Measurements from ENCODE around the gene KLHL29.

Gene KLHL29

GRCh38 chr2:23571085-23571484, 186.1 kb downstream of the KLHL29 start:
- DNase-seq (ENCODE audit: low read depth in 2 of 2) = no peak

- no peak for DNase-seq (ENCODE audit: low read depth in 2 of 2)
These were observed 186.7 kb downstream of the KLHL29 start for GRCh38 chr2:23571527-23572282.

- no peak for DNase-seq (ENCODE audit: low read depth in 2 of 2)
These were observed 190.1 kb downstream of the KLHL29 start for GRCh38 chr2:23574919-23575654.

DNA sequence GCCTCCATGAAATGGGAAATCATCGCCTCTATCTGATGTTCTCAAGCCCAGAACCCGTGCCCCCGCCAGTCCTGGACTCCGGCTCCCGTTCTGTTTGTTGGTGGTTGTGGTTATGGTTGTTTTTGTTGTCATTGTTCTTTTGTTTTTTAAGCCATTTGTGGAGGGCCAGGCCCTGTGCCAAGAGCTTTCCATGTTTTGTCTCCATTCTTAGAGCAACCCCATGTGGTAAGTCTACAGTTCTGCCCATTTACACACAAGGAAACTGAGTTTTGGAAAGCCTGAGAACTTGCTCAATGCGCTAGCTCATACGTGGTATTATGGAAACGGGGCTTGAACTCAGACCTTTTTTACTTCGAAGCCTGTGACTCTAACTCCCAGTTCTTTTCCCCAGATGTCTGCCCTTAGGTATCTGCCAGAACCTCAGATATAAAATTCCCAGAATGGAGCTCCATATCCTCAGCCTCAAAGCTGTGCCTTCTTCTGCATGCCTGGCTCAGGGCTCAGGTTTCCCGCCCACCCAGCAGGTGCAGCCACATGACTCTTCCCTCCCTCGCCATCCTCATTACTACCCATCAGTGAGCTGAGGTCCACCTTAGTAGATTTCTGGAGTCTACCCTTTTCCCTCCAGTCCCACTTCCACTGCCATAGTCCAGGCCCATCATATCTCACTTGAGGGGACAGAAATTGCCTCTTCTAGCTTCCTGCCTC, 194.1 kb downstream of the KLHL29 start:
- DNase-seq (ENCODE audit: low read depth in 2 of 2) = no peak

DNA sequence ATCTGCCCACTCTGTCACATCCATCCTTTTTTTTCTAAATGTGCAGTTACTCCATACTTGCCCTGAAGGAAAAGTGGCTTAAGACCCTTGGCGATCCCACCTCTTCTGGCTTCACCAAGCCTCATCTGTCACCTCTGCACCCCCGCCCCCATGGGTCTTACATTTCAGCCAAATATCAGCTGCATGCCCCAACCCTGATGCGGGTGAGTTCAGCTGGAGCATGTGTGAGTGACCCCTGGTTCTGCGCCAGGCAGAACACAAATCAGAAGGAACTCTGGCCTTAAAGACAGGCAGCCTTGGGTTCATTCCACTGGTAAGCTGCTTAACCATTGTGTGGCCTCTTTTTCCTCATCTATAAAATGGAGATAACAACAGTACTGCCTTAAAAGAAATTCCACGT, 194.7 kb downstream of the KLHL29 start:
- DNase-seq (ENCODE audit: low read depth in 2 of 2) = no peak

DNA sequence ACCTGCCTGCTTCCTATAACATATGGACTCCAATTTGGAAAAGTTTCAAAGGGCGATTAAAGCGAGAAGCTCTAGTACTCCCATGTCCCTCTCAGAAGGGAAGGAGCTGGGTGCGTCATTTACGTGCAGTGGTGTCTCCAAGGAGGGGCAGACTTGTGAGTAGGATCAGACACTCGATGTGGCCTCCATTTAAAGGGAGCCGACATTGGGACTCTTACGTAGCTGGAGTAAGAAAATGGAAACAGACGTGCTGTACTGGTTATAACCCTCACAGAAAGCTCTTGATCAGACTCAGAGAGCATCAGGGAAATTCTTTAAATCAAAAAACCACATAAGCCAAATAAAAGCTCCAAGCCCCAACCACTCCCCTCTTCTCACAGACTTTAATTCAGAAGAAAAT, 198.5 kb downstream of the KLHL29 start:
- DNase-seq (ENCODE audit: low read depth in 2 of 2) = no peak

DNA sequence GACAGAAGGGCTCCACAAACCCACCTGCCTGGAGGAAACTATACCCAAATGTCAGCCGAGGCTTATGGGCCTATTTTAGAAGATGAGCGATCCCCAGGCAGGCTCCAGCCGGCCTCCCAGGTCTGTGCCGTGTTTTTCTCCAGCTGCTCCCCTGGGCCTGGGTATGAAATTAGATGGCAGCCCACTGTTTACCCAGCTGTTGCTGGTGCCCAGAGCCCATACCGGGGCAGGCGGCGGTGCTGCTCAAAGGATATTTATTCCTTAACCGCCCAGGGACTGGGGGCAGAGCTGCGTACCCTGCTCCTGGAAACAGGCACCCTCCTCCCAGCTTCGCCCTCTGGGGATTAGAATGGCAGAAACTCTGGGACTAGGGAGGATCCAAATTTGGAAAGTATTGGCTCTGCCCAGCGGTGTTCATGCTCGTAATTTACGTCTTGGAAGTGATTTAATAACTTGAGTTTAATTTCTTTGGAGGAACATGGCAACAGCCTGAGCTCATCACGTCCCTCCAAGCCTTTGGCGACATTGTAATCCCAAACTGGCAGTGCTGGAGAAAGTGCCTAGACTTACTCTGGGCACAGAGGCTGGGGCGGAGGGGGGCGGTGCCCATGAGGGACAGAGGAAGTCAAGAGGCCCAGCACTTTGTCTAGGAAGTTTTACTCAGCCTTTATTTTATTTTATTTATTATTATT, 199.2 kb downstream of the KLHL29 start:
- no peak for DNase-seq (ENCODE audit: low read depth in 2 of 2)

DNA sequence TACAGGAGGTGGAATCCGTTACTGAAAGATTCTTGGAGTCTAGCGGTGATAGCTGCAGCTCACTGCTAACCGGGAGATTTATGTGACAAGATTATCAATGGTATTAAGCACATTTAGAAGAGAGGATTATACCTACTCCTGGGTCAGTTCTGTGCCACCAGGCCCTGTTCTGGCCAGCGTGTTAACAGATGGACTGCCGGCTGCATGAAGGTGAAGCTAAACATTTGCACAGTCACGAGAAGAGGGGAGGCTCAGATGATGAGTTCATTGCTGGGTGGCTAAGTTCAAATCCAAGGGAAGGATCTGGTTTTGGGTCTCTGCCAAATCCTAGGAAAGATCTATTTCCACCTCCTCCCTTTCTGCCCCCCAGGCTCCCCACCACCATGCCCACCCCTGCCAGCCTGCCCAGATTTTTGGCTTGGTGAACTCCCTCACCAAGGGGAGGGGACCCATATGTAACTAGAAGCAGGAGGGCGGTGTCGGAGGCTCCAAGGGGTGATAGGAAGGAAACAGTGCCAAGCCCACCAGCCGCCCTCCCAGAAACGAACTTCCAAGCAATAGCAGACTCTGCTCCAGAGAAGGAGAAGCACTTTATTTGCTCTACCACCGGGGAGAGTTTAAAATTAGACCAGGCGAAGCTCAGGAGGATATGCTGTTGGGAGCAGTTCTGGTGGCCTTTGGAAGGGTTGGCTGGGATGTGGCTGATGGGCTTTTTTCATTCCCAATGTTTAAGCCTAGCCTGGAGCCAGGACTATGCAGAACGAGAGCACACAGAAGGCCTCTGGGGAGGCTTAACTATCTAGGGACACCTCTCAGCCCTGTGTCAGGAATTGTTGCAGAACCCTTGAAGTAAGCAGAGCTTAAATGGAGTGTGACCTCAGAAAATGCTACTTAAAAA, 200.5 kb downstream of the KLHL29 start:
- DNase-seq (ENCODE audit: low read depth in 2 of 2) = no peak

GRCh38 chr2:23586741-23587306, 201.8 kb downstream of the KLHL29 start:
- DNase-seq (ENCODE audit: low read depth in 2 of 2) = no peak

- DNase-seq (ENCODE audit: low read depth in 2 of 2) = no peak
These were observed 202.4 kb downstream of the KLHL29 start for GRCh38 chr2:23587341-23587880.

- DNase-seq (ENCODE audit: low read depth in 2 of 2) = no peak
These were observed 203.1 kb downstream of the KLHL29 start for GRCh38 chr2:23588106-23588505.

DNA sequence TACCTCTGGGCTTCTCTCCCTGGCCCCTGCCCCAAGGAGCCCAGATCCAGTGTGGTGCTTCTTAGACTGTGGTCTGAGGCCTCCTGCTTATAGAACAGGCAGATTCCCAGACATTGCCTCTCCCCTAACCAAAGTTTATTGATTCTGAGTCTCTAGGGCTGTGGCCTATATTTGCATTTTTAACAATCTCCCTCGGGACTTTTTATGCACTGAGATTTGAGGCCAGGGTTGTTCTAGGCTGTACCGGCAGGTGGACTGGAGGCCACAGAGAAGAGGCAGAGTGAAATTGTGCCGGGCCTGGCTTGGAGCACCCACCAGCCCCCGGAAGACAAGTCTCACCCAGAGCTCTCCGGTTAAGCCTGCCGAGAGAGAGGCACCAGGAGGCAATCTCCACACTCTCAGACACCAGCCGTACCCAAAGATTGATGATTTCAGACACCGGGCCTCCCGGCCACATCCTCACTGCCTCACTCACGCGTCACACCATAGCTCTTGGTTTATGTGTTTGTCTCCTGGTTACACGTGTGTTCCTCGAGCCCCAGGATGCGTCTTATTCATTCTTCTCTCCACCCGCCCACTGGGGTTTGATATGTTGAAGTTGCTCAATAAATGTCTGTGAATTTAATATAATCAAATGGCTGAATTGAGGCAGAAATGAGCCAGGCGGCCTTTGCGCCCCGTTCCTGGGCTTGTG, 203.7 kb downstream of the KLHL29 start:
- no peak for DNase-seq (ENCODE audit: low read depth in 2 of 2)

- no peak for DNase-seq (ENCODE audit: low read depth in 2 of 2)
These were observed 204.3 kb downstream of the KLHL29 start for GRCh38 chr2:23589220-23589647.

GRCh38 chr2:23589739-23590138, 204.8 kb downstream of the KLHL29 start:
- no peak for DNase-seq (ENCODE audit: low read depth in 2 of 2)

GRCh38 chr2:23590241-23590869, 205.4 kb downstream of the KLHL29 start:
- no peak for DNase-seq (ENCODE audit: low read depth in 2 of 2)

GRCh38 chr2:23591111-23591510, 206.1 kb downstream of the KLHL29 start:
- no peak for DNase-seq (ENCODE audit: low read depth in 2 of 2)

DNA sequence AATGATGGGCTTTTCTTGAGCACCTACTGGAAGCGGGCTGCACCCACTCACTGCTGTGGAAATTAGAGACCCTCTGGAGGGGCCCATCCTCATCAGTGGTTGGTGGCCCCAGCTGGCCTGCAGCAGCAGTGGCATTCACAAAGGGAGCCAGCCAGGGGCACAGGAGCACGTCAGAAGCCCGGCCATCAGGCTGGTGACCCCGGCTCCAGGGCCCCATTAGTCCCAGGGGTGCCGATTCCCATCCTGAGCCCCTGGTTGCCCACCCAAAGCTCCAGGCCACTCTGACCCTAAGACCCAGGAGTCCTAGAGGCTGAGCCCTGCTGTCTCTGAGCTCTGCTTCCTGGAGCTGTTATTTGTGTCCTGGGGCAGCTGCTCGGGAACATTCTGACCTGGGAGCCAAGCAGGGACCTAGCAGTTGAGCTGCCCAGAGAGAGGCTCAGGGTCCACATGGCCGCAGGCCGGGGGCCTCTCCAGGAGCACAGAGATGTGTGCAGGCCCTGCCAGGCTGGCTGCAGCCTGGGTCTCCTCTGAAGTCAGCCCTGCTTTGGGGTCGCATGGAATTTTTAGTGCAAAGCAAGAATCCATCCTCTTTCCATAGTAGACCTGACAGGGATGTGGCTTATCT, 207.2 kb downstream of the KLHL29 start:
- DNase-seq (ENCODE audit: low read depth in 2 of 2) = no peak

GRCh38 chr2:23592898-23593751, 208.1 kb downstream of the KLHL29 start:
- no peak for DNase-seq (ENCODE audit: low read depth in 2 of 2)
